Measurements from ENCODE around the gene NFATC4. TPM values are rescaled to one million over a fixed set of nuclear protein-coding genes. Genes with fewer than 3 reads are reported as not detected.
"Not testable (repeated sequence)": the region's sequence is repeated elsewhere in the genome, so short reads cannot be mapped to it uniquely, and the experiment has no call there.

Gene NFATC4
- total RNA-seq, 1 donor from 2014 or later, result 298 TPM

DNA sequence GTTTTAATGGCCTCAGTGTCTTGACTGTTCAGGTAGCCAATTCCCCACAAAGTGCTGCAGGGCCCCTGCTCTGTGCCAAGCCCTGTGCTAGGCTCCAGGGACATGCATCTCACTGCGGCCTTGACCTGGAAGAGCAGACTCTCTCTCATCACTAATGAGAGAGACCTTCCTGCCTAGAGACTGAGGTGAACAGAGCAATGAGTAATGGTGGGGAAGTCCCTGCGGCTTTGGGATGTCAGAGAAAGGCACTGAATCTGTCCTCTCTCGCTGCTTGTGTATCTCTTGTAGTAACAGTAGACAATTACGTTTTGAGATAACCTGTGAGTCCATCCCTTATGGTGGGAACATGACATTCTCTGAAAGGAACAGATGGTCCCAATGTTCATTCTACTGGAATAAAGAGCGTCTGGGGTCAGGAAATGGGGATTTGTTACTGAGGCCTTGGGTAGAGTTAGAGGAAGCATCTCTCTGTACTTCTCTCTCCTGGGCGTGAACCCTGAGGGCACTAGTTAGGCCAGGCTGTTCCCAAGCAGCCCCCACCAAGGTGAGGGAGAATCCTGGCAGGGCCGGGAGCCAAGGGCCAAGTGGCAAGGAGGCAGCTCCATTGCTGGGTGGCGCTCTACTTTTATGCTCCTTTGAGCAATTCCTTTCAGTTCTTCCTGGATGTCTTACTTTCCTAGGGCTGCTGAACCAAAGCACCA is 13.5 kb downstream of the NFATC4 start:
- Mint-ChIP-seq H3K9me3 (no peaks in the 10 kb centered on the region), H3K4me1 (peaks cover 49% of the 10 kb centered on the region), H3K27ac (peak overlapping the region; percentile 50), H3K36me3 (peaks cover 8% of the 10 kb centered on the region), H3K4me3 (no peak overlapping the region), H3K27me3 (ENCODE audit: low read depth) (no peaks in the 10 kb centered on the region)
- no peak for DNase-seq (ENCODE audit: low spot score in 2 of 2, unreplicated experiment in 2 of 2)
- TF ChIP-seq, protein P1, sequence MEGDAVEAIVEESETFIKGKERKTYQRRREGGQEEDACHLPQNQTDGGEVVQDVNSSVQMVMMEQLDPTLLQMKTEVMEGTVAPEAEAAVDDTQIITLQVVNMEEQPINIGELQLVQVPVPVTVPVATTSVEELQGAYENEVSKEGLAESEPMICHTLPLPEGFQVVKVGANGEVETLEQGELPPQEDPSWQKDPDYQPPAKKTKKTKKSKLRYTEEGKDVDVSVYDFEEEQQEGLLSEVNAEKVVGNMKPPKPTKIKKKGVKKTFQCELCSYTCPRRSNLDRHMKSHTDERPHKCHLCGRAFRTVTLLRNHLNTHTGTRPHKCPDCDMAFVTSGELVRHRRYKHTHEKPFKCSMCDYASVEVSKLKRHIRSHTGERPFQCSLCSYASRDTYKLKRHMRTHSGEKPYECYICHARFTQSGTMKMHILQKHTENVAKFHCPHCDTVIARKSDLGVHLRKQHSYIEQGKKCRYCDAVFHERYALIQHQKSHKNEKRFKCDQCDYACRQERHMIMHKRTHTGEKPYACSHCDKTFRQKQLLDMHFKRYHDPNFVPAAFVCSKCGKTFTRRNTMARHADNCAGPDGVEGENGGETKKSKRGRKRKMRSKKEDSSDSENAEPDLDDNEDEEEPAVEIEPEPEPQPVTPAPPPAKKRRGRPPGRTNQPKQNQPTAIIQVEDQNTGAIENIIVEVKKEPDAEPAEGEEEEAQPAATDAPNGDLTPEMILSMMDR (IDR thresholded peaks at IDR 0.05; ENCODE audit: unreplicated experiment), result no peak

DNA sequence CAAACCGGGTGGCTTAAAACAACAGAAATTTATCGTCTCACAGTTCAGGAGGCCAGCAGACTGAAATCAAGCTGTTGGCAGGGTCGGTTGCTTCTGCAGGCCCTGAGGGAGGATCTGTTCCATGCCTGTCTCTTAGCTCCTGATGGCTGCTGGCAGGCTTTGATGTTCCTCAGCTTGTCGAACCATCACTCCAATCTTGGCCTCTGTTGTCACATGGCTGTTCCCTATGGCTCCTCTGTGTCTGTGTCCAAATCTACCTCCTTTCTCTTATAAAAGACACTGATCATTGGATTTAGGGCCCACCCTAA is 14.0 kb downstream of the NFATC4 start:
- Mint-ChIP-seq H3K4me3 (no peak overlapping the region), H3K4me1 (peaks cover 51% of the 10 kb centered on the region), H3K9me3 (no peaks in the 10 kb centered on the region), H3K36me3 (peaks cover 6% of the 10 kb centered on the region), H3K27me3 (ENCODE audit: low read depth) (no peaks in the 10 kb centered on the region), H3K27ac (peak overlapping the region; percentile 50)
- TF ChIP-seq, protein P1 (IDR thresholded peaks at IDR 0.05; ENCODE audit: unreplicated experiment), result no peak
- no peak for DNase-seq (ENCODE audit: low spot score in 2 of 2, unreplicated experiment in 2 of 2)

DNA sequence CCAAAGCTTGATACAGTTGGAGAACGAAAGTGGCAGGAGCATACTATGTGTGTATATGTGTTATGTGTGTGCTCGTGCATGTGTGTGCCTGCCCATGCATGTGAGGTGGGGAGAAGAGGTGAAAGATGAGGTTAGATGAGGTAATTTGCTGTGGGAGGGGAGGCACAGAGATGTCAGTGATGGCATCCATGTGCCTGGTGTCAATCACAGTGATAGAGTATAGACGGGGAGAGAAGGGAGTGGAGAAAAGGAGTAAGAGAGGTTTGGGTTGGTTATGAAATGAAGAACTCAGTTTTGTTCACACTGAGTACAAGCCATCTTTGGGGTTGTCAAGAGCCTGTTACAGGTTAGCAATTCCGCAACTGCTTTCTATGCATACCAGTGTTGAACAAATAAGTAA is 16.2 kb downstream of the NFATC4 start:
- no peak overlapping the region for H3K4me3 Mint-ChIP-seq
- H3K27ac Mint-ChIP-seq, result no peak overlapping the region
- DNase-seq (ENCODE audit: low spot score in 2 of 2, unreplicated experiment in 2 of 2), result no peak
- H3K36me3 Mint-ChIP-seq, result no peaks in the 10 kb centered on the region
- TF ChIP-seq, protein P1 (IDR thresholded peaks at IDR 0.05; ENCODE audit: unreplicated experiment), result no peak
- no peaks in the 10 kb centered on the region for H3K27me3 Mint-ChIP-seq (ENCODE audit: low read depth)
- no peaks in the 10 kb centered on the region for H3K9me3 Mint-ChIP-seq
- H3K4me1 Mint-ChIP-seq, result peaks cover 39% of the 10 kb centered on the region

DNA sequence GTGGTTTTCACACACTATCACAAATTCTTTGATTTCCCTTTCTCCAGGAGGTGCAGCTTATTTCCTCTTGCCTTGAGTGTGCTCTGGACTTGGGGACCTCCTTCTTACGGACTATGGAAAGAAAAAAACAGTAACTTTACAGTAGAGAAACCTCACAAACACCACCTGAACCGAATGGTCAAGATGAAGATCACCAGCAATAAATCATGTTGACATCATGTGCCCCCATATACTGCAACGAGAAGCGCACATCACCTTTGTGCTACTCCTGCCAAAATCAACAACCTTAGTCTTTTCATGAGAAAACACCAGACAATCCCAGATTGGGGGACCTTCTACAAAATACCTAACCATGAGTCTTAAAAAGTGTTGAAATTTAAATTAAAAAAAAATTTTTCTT is 17.5 kb downstream of the NFATC4 start:
- no peaks in the 10 kb centered on the region for H3K9me3 Mint-ChIP-seq

DNA sequence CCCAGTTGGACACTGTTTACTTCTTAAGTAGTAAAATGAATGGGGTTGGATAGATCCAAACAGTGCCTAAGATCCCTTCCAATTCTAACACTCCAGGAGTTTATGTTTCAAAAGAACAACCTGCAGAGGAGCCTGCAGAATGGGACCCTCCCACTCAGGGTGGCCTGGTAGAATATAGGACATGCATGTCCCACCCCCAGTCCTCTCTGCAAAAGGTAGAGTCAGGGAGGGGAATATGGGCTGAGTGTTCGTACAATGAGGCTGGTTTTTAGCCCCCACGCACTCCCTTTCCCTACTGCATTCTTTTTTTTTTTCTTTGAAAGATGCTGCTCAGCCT is 19.0 kb downstream of the NFATC4 start:
- Mint-ChIP-seq H3K27me3 (ENCODE audit: low read depth) (no peaks in the 10 kb centered on the region), H3K9me3 (no peaks in the 10 kb centered on the region), H3K36me3 (no peaks in the 10 kb centered on the region), H3K4me3 (no peak overlapping the region), H3K27ac (no peak overlapping the region), H3K4me1 (peaks cover 42% of the 10 kb centered on the region)
- TF ChIP-seq, protein P1 (IDR thresholded peaks at IDR 0.05; ENCODE audit: unreplicated experiment), result no peak
- DNase-seq (ENCODE audit: low spot score in 2 of 2, unreplicated experiment in 2 of 2), result no peak

More for the DNA sequence above, 17.5 kb downstream of the NFATC4 start:
- H3K4me1 Mint-ChIP-seq, result peaks cover 42% of the 10 kb centered on the region
- DNase-seq (ENCODE audit: low spot score in 2 of 2, unreplicated experiment in 2 of 2), result no peak
- H3K27me3 Mint-ChIP-seq (ENCODE audit: low read depth), result no peaks in the 10 kb centered on the region
- TF ChIP-seq, protein P1 (IDR thresholded peaks at IDR 0.05; ENCODE audit: unreplicated experiment), result no peak
- H3K27ac Mint-ChIP-seq, result no peak overlapping the region
- H3K4me3 Mint-ChIP-seq, result no peak overlapping the region
- no peaks in the 10 kb centered on the region for H3K36me3 Mint-ChIP-seq

DNA sequence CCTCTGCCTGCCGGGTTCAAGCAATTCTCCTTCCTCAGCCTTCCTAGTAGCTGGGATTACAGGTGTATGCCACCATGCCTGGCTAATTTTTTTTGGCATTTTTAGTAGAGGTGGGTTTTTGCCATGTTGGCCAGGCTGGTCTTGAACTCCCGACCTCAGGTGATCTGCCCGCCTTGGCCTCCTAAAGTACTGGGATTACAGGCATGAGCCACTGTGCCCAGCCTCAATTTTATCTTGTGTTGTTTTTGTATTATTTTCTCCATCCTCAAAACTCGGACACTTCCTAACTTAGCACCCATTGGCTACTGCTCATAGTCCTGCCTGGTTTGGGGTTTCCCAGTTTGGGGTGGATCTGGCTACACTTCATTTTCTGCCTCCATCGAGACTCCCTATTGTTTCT is 19.6 kb downstream of the NFATC4 start:
- not testable (repeated sequence) for H3K9me3 Mint-ChIP-seq; DNase-seq (ENCODE audit: low spot score in 2 of 2, unreplicated experiment in 2 of 2); H3K4me3 Mint-ChIP-seq; H3K36me3 Mint-ChIP-seq; H3K27ac Mint-ChIP-seq; H3K27me3 Mint-ChIP-seq (ENCODE audit: low read depth)
- H3K4me1 Mint-ChIP-seq, result peaks cover 40% of the 10 kb centered on the region

Measured in mesothelial cell of epicardium (in vitro differentiated cells).